SK-N-SH (cell line): ENCODE measurements around the gene RB1.

Experiments
- ELF1 ChIP-seq: IDR thresholded peaks from 2 replicates; pipeline ENCODE4 v1.4.0; 2012
- EP300 ChIP-seq, 2 experiments: IDR thresholded peaks; 2 replicates each; pipeline versions ENCODE4 v1.4.0 to v1.6.1; 2012; ENCODE audit warnings: borderline replicate concordance in 1 of 2, low read depth in 1 of 2, low read length in 1 of 2
- GABPA ChIP-seq: IDR thresholded peaks from 2 replicates; pipeline ENCODE4 v1.4.0; 2012; ENCODE audit warnings: low read depth, mild to moderate bottlenecking
- JUND ChIP-seq: IDR thresholded peaks from 2 replicates; pipeline ENCODE4 v1.4.0; 2012
- NRF1 ChIP-seq: IDR thresholded peaks from 2 replicates; pipeline ENCODE4 v1.6.1; 2012; ENCODE audit warnings: low read depth, mild to moderate bottlenecking, low read length
- PBX3 ChIP-seq: IDR thresholded peaks from 2 replicates; pipeline ENCODE4; 2012
- POLR2AphosphoS5 ChIP-seq: IDR thresholded peaks from 2 replicates; pipeline ENCODE4 v1.6.1; 2012; ENCODE audit warnings: low read depth, low read length
- REST ChIP-seq: IDR thresholded peaks from 2 replicates; pipeline ENCODE4 v1.6.1; 2012; ENCODE audit warnings: mild to moderate bottlenecking, low read depth, low read length, moderate library complexity
- TCF12 ChIP-seq: IDR thresholded peaks from 2 replicates; pipeline ENCODE4 v1.4.0; 2012
- TF ChIP-seq, protein P1 (sequence below): fragments of 200-600 bp; sonication (generic); IDR thresholded peaks from 2 replicates; pipeline ENCODE4 v1.6.1; 2017; ENCODE audit warnings: antibody characterized with exemption, mild to moderate bottlenecking, moderate library complexity
- TF ChIP-seq, protein P2 (sequence below): fragments of 150-350 bp; IDR thresholded peaks from 2 replicates; pipeline ENCODE4 v1.6.1; 2017; ENCODE audit warnings: antibody characterized with exemption, low read length, low read depth, borderline replicate concordance

DNA sequence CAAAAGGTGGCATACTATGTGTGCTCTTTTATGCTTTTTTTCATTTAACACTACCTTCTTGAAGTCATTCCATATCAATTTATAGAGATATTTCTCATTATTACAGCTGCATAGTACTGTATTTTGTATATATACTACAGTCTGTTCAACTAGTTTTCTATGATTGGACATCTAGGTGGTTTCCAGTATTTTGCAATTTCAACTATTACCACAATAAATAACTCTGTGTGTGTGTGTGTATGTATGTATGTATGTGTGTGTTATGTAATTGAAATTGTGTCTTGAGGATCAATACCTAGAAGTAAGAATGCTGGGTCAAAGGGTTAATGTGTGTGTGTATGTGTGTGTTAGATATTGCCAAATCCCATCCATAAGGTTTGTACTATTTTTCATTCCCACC is 102.3 kb downstream of the RB1 start:
- TF ChIP-seq, protein P1, sequence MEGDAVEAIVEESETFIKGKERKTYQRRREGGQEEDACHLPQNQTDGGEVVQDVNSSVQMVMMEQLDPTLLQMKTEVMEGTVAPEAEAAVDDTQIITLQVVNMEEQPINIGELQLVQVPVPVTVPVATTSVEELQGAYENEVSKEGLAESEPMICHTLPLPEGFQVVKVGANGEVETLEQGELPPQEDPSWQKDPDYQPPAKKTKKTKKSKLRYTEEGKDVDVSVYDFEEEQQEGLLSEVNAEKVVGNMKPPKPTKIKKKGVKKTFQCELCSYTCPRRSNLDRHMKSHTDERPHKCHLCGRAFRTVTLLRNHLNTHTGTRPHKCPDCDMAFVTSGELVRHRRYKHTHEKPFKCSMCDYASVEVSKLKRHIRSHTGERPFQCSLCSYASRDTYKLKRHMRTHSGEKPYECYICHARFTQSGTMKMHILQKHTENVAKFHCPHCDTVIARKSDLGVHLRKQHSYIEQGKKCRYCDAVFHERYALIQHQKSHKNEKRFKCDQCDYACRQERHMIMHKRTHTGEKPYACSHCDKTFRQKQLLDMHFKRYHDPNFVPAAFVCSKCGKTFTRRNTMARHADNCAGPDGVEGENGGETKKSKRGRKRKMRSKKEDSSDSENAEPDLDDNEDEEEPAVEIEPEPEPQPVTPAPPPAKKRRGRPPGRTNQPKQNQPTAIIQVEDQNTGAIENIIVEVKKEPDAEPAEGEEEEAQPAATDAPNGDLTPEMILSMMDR: no peak
- TF ChIP-seq EP300 (IDR thresholded peaks at IDR 0.05; ENCODE audit: borderline replicate concordance in 1 of 2, low read depth in 1 of 2, low read length in 1 of 2): no peak
- TF ChIP-seq TCF12: no peak
- TF ChIP-seq JUND: no peak
- no peak for TF ChIP-seq POLR2AphosphoS5
- TF ChIP-seq PBX3: no peak
- TF ChIP-seq GABPA: no peak
- no peak for TF ChIP-seq NRF1
- TF ChIP-seq, protein P2, sequence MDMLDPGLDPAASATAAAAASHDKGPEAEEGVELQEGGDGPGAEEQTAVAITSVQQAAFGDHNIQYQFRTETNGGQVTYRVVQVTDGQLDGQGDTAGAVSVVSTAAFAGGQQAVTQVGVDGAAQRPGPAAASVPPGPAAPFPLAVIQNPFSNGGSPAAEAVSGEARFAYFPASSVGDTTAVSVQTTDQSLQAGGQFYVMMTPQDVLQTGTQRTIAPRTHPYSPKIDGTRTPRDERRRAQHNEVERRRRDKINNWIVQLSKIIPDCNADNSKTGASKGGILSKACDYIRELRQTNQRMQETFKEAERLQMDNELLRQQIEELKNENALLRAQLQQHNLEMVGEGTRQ: no peak
- TF ChIP-seq ELF1: no peak
- no peak for TF ChIP-seq REST
